Measurements from ENCODE around the gene THPO.
A peak's percentile ranks its signal among the peaks of the same experiment; 100 is the strongest.

Gene THPO

DNA sequence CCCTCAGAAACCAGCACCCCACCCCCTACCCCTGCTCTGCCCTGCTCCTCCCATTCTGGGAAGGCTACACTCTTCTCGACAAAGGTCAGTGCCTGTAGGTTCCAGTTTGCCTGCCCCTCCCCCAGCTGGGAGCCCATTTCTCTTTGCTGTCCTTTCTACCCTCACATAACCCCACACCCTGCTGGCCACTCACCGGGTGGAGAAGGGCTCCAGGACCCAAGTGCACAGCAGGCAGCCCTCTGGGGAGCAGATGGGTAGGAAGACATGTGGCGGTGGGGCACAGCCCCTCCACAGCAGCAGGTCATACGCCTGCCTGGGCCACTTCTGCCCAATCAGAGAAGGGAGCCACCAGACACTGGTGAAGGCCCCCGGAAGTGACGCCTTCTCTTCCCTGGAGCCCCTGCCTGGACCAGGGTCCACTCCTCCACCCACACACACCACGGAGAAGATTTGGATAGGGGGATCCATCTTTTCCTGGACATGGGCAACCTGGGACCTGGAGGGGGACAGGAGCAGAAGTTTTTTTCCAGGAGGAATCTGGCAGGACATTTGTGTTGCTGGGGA is at the start of gene THPO:
Gene THPO, minus strand, starts transcription at position 326 of the 564 bp plus-strand sequence. CDS start 1,948 bp downstream, outside the sequence.
- DNase-seq: peak; percentile 83 to 86

DNA sequence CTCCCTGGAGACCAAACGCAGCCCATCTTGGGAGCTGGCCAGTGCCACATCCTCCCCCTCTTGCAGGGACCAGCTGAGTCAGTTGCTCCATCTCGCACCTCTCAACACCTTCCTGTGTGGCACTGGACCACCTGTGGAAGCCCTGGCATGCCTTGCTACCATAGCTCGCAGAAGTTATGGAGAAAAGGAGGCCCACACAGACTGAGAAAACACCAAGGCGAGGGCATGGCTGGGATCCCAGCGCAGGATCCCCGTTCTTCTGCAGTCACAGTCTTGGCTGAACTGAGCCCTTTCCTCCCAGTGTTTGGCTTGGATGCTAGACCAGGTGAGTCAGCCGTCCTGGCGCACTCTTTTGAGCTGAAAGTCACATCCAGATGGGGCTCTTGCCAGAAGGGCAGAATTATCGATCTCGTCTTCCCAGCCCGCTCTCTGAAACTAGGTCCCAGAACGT is 48.7 kb upstream of the THPO start:
- no peak for DNase-seq

DNA sequence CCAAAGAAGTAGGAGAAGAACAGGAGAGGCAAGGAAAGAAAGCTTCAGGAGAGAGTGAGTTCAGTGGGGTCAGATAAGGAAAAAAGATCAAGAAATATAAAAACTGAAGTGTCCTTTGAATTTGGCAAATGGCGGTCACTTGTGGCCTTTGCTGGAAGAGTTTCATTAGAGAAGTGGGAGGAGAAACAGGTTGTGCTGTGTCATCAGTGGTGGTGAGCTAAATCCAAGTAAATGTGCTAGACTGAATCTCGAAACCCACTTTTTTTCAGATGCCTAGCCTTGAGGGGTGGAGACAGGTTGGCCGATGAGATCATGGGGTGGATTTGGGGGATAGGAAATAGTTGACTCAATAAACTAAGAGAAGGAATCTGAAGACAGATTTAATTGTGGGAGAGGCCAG is 45.6 kb upstream of the THPO start:
- DNase-seq: no peak

DNA sequence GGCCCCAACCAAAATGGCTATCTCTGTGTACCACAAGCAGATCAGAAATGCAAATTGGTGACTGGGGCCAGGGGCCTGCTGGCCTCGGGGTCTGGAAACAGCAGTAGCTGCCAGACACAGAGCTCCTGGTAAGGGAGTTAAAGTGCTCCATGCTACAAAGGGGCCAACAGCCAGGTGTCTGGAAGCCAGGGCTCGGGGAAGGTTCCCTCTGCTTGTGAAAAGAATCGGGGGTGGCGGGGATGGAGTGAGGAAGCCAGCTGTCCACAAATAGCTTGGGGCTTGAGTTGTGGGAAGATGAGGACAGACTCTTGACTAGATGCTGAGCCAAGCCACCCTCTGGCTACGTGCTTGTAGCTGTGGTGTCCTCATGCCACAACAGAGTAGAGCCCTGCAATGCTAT is 41.2 kb upstream of the THPO start:
- no peak for DNase-seq

DNA sequence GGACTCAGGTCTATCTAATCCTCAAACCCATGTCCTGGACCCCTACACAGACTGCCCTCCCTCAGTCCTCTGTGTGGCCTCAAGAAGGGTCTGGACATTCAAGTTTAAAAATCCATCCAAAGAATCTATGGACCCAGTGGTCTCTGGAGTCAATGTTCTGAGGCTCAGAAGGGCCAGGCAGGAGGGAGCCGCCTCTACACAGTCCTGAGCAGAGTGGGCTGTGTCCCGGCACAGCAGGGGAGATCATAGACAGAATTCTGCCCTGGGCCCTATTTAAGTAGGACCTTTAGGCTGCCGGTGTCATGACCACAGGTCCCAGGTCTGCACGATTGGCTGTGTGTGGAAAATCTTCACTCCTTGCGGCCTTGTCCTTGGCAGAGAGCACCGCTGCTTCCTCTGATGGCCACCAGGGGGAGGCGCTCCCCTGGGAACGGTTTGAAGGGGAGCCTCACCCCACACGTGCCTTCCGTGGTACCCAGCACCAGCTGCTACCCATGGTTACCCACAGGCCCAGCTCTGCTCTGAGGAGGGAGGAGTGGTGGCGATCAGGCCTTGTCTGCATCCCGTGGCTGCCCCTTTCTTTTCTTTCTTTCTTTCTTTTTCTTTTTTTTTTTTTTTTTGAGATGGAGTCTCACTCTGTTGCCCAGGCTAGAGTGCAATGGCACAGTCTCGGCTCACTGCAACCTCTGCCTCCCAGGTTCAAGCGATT is 39.8 kb upstream of the THPO start:
- peak; percentile 18 to 25 for DNase-seq

DNA sequence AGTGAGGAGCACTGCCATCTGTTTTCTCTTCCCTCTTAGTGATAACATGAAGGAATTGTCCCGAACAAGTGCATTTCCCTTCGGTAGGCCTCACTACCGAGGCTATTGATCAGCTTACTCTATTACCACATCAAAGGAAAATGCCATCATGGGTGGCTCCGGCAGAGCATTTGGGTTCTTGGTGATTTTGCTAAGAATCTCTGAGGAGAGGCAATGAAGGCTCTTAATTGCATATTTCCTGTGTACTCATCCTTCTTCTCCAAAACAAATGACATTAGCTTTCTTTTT is 37.1 kb upstream of the THPO start:
- no peak for DNase-seq

DNA sequence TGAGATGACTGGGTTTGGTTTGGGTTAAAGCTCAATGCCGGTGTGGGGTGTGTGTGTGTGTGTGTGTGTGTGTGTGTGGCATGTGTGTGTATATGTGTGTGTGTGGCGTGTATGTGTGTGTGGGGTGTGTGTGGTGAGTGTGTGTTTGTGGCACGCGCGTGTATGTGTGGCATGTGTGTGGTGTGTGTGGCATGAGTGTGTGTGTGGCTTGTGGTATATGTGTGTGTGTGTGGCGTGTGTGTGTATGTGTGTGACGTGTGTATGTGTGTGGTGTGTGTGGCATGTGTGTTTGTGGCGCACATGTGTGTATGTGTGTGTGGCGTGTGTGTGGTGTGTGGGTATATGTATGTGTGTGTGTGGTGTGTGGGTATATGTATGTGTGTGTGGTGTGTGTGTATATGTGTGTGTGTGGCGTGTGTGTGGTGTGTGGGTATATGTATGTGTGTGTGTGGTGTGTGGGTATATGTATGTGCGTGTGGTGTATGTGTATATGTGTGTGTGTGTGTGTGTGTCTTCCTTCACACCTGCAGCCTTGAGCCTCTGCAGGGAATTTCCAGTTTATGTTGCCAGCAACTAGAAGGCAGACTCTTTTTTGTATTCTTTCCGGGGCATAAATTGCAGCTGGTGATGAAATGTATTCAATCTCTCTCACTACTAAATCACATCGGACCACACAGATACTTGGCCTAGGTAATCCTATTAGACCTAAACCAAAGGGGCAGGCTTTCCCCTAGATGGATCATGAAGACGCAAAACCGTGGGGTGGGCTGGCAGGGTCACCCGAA is 36.6 kb upstream of the THPO start:
- no peak for DNase-seq

DNA sequence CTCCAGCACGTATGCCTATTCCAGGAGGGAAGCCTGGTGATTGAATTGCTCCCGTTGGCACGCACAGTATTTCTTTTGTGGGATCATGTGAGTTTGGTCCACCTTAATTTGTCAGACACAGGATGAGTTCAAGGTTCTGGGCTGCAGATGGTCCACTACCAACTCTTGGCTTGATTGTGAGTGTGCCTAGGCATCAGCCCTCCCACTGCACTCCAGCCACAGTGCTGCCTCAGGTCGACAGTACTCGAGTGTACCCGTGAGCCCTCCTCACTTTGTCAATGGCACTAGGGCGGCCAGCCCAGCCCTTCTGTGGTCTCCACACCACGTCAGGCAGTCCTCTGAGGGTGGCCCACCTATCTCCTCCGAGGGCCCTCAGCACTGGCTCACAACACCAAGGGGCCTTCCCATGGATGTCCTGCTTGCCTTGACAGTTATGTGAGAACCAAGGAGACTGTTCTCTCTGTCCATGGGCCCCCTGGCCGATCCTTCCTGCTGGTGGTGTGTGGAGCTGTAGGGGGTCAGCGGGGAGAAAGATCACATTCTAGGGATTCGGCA is 32.0 kb upstream of the THPO start:
- DNase-seq: no peak

DNA sequence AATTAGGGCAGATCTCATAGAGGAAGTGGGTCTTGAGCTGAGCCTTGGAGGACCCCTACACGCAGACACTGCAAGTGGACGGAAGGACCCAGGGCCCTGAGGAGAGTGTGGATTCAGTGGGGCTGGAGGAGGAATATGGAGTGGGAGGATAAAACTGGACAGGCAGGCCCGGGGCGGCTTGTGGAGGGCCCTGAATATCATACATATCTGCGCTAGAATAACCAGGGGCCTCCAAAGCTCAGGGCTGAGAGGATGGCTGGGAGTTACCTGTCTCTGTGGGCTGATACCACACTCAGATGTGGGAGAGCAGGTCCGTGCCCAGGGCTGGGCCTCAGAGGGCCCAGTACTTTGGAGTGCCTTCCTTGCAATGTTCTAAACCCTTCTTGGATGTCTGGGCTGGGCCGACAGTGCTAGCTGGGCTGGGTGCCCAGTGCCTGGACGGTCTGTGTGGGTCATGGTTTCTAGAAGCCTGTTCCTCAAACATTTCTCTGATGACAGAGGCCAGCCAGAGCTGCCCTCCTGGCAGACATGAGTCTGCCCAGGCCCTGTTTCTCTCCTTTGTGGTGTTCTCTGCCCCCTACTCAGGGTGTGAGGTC is 31.4 kb upstream of the THPO start:
- no peak for DNase-seq

DNA sequence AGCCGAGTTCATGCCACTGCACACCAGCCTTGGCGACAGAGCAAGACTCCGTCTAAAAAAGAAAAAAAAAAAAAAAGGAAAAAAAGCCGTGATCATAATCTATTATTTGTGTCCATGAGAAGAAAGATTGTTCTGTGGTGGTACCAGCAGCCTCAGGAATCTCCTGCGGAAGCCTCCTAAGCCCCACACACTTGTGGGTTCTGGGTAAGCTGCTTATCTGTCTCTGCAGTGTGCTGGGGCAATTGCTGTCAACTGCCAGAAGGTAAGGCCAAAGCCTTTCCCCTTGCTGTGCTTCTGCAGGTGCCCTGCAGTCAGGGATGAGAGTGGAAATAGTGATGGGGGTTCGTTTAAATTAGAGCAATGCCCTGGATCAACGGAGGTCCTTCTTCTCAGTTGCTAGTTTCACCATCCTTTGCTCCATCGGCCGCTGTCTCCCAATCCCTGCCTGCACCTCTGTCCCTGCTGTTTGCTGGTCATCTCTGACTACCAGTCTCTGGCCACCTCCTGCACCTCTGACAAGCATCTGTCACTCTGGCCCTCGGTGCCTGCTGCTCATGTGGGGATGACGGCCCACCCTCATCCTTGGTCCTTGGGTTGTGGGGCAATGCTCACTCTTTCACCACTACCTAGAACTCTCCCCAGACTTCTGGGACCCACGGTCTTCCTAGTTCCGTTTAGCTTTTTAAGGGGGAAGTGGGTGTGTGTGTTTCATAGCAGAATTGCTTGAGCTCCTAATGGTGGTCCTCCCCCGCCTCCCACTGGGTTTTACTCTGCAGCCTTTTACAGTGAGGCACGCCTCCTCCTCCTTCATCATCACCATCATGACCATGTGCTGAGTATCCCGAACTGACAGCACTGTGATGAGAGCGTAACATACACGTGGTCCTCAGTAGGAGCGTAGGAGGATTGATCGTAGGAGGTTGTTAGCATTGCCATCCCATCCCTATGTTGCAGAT is 27.3 kb upstream of the THPO start:
- no peak for DNase-seq

DNA sequence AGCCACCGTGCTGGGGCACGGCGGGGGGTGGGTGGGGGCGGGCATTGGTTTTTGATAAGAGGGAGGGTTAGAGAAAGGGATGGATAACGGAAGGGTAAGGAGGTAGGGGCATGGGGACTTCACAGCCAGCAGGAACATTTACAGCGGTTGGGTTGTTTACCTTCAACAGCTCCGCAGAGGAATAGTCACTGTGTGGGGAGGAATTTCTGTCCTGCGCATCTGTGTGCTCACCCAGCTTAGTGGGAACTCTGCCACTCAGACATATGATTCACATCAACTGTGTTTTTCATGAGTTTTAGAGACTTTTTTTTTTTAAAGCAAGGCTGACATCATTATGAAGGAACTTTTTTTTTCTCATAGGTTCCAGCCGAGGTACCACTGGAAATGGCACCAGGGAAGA is 21.4 kb upstream of the THPO start:
- no peak for DNase-seq

DNA sequence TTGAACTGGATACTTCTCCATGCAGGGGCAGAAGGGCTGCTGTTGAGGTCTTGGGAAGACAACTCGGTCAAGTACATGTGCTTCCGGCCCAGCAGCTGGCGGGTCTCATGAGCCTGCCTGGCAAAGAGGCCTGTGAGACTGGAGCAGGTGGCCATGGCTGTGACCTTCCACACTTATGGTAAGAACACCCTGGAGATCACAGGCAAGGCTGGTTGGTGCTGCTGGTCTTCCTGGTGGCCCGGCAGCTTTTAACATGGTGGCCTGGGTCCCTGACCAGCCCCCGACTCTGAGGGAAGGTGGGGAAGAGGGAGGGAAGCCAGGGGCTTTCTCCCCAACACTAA is 17.3 kb upstream of the THPO start:
- DNase-seq: peak; percentile 41 to 76

DNA sequence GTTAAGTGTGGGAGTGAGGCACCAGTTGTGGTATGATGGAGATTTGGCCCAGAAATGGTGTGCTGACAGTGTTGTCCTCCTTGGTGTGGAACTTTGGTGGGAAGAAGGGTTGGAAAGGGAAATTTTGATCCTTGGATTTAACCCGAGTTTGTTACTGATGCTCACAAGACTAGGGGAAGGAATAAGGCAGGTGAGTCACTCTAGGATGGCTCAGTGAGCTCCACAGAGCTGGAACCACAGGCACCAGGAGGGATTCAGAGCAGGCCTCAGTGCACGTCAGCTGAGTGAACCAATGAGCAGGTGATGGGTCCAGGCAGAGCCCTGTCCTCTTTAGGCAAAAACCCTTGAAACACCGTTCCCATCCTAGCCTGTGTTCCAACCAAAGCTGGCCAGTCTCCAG is 13.3 kb upstream of the THPO start:
- DNase-seq: no peak

DNA sequence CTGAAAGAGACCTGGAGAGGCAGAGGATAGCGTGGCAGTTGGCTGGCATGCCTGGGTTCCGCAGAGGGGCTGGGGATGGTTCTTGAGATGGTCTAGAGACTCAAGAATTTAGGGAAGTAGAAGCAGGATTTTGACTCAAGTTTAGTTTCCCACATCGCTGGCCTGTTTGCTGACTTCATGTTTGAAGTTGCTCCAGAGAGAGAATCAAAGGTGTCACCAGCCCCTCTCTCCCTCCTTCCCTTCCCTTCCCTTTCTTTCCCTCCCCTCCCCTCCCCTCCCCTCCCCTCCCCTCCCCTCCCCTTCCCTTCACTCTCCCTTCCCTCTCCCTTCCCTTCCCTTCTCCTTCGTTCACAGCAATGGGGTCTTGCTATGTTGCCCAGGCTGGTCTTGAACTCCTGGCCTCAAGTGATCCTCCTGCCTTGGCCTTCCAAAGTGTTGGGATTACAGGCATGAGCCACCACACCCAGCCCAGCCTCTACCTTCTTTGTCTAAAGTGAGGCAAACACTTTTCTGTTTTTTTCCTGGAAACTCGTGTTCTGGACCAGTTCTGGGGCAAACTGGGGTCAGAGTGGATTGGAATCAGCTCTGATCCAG is 12.0 kb upstream of the THPO start:
- no peak for DNase-seq

DNA sequence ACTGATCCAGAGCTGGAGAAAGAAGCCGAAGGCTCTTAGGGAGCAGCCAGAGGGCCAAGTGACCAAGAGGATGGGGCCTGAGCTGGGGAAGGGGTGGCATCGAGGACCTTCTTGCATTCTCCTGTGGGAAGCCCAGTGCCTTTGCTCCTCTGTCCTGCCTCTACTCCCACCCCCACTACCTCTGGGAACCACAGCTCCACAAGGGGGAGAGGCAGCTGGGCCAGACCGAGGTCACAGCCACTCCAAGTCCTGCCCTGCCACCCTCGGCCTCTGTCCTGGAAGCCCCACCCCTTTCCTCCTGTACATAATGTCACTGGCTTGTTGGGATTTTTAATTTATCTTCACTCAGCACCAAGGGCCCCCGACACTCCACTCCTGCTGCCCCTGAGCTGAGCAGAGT is 11.4 kb upstream of the THPO start:
- DNase-seq: no peak

DNA sequence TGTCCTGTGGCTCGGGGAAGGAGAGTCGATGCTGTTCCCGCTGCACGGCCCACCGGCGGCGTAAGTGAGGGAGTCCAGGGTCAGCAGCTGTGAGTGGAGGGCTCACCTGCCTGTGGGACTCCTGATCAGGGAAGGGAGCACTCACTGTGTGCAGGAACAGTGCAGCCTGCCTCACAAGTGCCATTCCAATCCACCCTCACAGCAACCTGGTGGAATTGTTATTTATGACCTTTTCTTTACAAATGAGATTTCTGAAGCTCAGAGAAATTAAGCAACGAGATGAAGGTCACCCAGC is 10.9 kb upstream of the THPO start:
- DNase-seq: no peak

DNA sequence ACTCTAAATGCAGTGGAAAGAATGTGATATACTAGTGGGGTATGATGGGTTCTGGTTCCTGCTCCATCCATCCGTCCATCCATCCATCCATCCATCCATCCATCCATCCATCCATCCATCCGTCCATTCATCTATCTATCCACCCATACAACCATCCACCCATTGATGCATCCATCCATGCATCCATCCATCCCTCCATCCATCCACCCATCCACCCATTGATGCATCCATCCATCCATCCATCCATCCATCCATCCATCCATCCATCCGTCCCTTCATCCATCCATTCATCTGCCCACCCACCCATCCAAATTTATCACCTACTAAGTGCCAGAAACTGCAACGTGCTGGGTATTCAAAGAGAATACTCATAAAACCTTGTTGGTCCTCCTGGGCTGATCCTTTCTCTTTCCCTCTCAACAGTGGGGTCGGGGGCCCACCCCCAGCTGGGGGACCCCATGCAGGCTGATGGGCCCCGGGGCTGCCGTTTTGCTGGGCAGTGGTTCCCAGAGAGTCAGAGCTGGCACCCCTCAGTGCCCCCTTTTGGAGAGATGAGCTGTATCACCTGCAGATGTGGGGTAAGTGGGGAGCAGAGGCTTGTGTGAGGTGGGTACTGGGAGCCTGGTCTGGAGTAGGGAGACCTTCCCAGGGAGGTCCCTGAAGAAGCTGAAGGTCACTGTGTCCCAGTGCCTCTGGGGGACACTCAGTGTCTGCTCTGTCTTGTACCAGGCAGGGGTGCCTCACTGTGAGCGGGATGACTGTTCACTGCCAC is 10.3 kb upstream of the THPO start:
- no peak for DNase-seq

DNA sequence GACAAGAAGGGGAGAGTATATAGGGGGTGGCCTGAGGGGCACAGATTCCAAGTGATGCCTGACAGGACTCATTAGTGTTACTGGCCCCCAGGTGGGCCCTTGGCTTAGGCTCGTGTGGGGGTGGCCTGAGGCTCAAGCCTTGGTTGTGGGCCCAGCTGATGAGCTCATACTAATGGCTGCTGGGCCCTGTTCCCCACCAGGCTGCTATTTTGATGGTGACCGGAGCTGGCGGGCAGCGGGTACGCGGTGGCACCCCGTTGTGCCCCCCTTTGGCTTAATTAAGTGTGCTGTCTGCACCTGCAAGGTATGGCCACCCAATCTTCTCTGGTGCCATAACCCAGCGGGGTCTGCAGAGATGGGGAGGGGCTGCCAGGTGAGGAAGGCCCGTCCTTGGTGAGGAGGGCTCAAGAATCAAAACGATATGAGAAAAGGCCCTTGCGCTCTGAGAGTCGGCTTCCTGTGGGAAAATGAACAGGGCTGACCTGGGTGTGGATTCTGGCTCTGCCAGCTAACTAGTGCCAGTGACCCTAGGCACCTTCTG is 9.2 kb upstream of the THPO start:
- DNase-seq: no peak

DNA sequence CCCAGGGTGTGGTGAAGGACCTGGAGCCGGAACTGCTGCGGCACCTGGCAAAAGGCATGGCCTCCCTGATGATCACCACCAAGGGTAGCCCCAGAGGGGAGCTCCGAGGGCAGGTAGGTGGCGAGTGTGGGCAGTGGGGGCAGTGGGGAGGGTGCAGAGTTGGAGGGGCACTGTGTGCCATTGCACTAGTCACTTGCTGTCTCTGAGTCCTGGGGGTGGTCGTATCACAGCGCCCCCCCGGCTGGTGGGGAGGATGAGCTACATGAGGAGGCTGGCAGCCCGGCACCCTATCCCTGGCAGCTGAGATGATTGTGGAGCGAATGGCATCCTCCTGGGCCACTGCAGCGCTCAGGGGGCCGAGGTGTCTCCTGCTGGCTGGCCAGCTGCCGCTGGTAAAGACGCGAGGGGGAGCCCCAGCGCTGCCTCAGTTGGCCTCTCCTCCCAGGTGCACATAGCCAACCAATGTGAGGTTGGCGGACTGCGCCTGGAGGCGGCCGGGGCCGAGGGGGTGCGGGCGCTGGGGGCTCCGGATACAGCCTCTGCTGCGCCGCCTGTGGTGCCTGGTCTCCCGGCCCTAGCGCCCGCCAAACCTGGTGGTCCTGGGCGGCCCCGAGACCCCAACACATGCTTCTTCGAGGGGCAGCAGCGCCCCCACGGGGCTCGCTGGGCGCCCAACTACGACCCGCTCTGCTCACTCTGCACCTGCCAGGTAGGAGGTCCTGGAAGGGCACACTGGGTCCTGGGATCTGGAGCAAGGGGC is 8.2 kb upstream of the THPO start:
- no peak for DNase-seq

DNA sequence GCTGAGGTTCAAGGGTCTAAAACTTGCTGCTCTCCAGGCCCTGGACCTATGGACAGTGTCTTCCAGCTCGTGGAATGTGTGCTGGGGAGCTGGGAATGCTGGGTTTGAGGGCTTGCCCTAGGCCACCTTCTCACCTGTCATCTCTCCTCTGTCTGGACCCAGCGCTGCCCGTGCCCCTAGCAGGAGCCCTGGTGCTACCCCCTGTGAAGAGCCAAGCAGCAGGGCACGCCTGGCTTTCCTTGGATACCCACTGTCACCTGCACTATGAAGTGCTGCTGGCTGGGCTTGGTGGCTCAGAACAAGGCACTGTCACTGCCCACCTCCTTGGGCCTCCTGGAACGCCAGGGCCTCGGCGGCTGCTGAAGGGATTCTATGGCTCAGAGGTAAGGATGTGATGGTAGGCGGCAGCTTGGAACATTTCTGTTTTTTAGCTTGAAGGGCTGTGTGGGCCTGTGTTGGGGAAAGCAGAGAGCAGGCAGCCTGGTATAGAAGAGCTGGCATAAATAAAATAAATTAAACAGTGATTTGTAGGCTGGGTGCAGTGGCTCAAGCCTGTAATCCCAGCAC is 6.9 kb upstream of the THPO start:
- no peak for DNase-seq
